Measurements from ENCODE around the gene CARMIL1. TPM values are rescaled to one million over a fixed set of nuclear protein-coding genes. Genes with fewer than 3 reads are reported as not detected.

CARMIL1 gene
- total RNA-seq, 1 experiment from 2014 or later = 25.2 TPM

DNA sequence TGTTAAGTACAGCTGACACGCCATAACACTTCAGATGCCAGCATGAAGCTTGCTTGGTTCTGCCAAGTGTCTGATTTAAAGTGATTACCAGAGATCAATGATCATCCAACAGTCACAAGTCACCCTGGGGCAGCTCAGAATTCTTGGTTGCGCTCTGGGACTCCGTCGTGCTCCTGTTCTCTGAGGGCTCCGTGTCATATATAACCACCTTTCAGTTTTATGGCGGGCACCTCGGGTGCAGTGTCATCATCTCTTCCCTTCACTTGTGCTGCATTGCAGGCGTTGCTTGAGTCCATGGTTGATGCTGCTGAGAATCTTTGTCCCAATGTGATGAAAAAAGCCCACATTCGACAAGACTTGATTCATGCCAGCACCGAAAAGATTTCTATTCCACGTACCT is 271.5 kb downstream of the CARMIL1 start:
- H3K36me3 Mint-ChIP-seq (ENCODE audit: insufficient read depth, unreplicated experiment) = peaks cover 8% of the 10 kb centered on the region
- no TSS peak for BruUV-seq (replicated peaks)
- ChIA-PET POLR2A (no interaction called here), CTCF (interaction anchor here (0.6 to 1.5 kb wide), 3 partner anchors 9 to 250 kb away, joined by 3 to 5 read pairs (median 3); no protein-coding TSS in a partner anchor)
- intact Hi-C loops (cut with micrococcal nuclease) = no loop called here
- no peaks in the 10 kb centered on the region for H3K9me3 Mint-ChIP-seq (ENCODE audit: unreplicated experiment)
- TF ChIP-seq, protein P1, sequence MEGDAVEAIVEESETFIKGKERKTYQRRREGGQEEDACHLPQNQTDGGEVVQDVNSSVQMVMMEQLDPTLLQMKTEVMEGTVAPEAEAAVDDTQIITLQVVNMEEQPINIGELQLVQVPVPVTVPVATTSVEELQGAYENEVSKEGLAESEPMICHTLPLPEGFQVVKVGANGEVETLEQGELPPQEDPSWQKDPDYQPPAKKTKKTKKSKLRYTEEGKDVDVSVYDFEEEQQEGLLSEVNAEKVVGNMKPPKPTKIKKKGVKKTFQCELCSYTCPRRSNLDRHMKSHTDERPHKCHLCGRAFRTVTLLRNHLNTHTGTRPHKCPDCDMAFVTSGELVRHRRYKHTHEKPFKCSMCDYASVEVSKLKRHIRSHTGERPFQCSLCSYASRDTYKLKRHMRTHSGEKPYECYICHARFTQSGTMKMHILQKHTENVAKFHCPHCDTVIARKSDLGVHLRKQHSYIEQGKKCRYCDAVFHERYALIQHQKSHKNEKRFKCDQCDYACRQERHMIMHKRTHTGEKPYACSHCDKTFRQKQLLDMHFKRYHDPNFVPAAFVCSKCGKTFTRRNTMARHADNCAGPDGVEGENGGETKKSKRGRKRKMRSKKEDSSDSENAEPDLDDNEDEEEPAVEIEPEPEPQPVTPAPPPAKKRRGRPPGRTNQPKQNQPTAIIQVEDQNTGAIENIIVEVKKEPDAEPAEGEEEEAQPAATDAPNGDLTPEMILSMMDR (IDR thresholded peaks at IDR 0.05; ENCODE audit: unreplicated experiment) = no peak
- no peak overlapping the region for H3K4me3 Mint-ChIP-seq (ENCODE audit: unreplicated experiment)
- no peak for DNase-seq (ENCODE audit: unreplicated experiment)
- no peaks in the 10 kb centered on the region for H3K27me3 Mint-ChIP-seq (ENCODE audit: insufficient read depth, unreplicated experiment)
- no peak overlapping the region for H3K27ac Mint-ChIP-seq (ENCODE audit: low read depth, unreplicated experiment)
- no peaks in the 10 kb centered on the region for H3K4me1 Mint-ChIP-seq (ENCODE audit: insufficient read depth, unreplicated experiment)

DNA sequence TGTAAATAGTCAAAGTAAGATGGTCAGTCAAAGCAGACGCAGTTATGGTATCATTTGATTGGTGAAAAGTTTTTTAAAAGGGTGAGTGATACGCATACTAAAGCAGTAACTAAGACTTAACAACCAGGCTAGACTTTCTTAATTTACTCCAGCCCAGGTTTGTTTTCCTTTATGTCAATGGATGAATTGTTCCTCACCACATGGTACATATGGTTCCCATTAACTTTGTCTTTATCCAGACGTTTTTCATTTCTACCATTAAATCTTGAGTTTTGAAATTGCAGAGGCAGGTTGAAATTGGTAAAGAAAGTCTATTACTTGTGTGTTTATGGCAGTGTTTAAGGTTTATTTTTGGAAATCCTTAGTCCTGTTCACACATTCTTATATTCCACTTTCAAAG is 274.3 kb downstream of the CARMIL1 start:
- no peak overlapping the region for H3K4me3 Mint-ChIP-seq (ENCODE audit: unreplicated experiment)
- no TSS peak for BruUV-seq (replicated peaks)
- H3K4me1 Mint-ChIP-seq (ENCODE audit: insufficient read depth, unreplicated experiment) = peaks cover 5% of the 10 kb centered on the region
- H3K27me3 Mint-ChIP-seq (ENCODE audit: insufficient read depth, unreplicated experiment) = no peaks in the 10 kb centered on the region
- no peak overlapping the region for H3K27ac Mint-ChIP-seq (ENCODE audit: low read depth, unreplicated experiment)
- TF ChIP-seq, protein P1 (IDR thresholded peaks at IDR 0.05; ENCODE audit: unreplicated experiment) = no peak
- no peaks in the 10 kb centered on the region for H3K9me3 Mint-ChIP-seq (ENCODE audit: unreplicated experiment)
- intact Hi-C loops (cut with micrococcal nuclease) = no loop called here
- no peak for DNase-seq (ENCODE audit: unreplicated experiment)
- H3K36me3 Mint-ChIP-seq (ENCODE audit: insufficient read depth, unreplicated experiment) = peaks cover 6% of the 10 kb centered on the region
- POLR2A ChIA-PET = interaction anchor here (0.6 to 0.7 kb wide), 2 partner anchors 292 to 358 kb away, joined by 3 read pairs; no protein-coding TSS in a partner anchor
- CTCF ChIA-PET = no interaction called here

DNA sequence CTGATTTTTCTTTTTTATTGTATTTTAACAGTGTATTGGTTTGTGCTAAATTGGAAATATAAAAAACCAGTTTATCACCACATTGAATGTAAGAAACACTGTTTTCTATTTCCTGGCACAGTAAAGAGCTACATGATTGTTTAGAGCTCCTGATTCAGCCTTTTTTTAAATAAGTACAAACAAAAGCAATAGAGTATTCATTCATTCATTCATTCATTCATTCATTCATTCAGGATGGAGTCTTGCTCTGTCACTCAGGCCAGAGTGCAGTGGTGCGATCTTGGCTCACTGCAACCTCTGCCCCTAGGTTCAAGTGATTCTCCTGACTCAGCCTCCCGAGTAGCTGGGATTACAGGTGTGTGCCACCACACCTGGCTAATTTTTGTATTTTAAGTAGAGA is 276.0 kb downstream of the CARMIL1 start:
- ChIA-PET CTCF (interaction anchor here (0.6 to 4.5 kb wide), 7 partner anchors 10 to 332 kb away, joined by 3 to 38 read pairs (median 6); no protein-coding TSS in a partner anchor), POLR2A (interaction anchor here (1.1 to 1.9 kb wide), 3 partner anchors 65 to 332 kb away, joined by 3 to 10 read pairs (median 6); partner anchors contain the start of gene CARMIL1)
- Mint-ChIP-seq H3K4me1 (ENCODE audit: insufficient read depth, unreplicated experiment) (peaks cover 5% of the 10 kb centered on the region), H3K4me3 (ENCODE audit: unreplicated experiment) (no peak overlapping the region), H3K9me3 (ENCODE audit: unreplicated experiment) (no peaks in the 10 kb centered on the region), H3K27ac (ENCODE audit: low read depth, unreplicated experiment) (no peak overlapping the region), H3K36me3 (ENCODE audit: insufficient read depth, unreplicated experiment) (peaks cover 10% of the 10 kb centered on the region), H3K27me3 (ENCODE audit: insufficient read depth, unreplicated experiment) (no peaks in the 10 kb centered on the region)
- TF ChIP-seq, protein P1 (IDR thresholded peaks at IDR 0.05; ENCODE audit: unreplicated experiment) = no peak
- intact Hi-C loops (cut with micrococcal nuclease) = loop anchor here (5.0 kb wide), 1 partner anchor 63 kb away; no protein-coding TSS in a partner anchor
- no peak for DNase-seq (ENCODE audit: unreplicated experiment)
- BruUV-seq (replicated peaks) = no TSS peak

DNA sequence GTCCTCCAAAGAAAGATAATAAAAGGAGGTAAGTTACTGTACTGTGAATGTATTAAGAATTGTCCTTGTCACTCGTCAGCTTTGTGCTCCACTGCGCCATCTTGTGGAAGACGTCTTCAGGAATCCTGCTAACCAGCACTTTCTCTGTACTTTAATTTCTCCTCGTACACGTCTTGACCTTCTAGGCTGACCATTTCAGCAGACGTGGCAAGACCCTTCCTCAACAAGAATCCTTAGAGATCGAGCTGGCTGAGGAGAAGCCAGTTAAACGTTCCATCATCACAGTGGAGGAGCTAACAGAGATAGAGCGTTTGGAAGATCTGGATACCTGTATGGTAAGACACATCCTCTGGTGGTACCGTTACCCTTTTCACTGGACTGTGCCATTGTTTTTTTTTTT is 277.3 kb downstream of the CARMIL1 start:
- H3K4me1 Mint-ChIP-seq (ENCODE audit: insufficient read depth, unreplicated experiment) = peaks cover 5% of the 10 kb centered on the region
- CTCF ChIA-PET = interaction anchor here (0.6 to 4.5 kb wide), 33 partner anchors 9 to 429 kb away, joined by 3 to 38 read pairs (median 4); no protein-coding TSS in a partner anchor
- TF ChIP-seq, protein P1 (IDR thresholded peaks at IDR 0.05; ENCODE audit: unreplicated experiment) = peak; percentile 69
- POLR2A ChIA-PET = interaction anchor here (0.6 to 1.9 kb wide), 4 partner anchors 278 to 847 kb away, joined by 3 to 10 read pairs (median 5); partner anchors contain the start of gene CARMIL1
- no TSS peak for BruUV-seq (replicated peaks)
- no peak overlapping the region for H3K4me3 Mint-ChIP-seq (ENCODE audit: unreplicated experiment)
- peaks cover 10% of the 10 kb centered on the region for H3K36me3 Mint-ChIP-seq (ENCODE audit: insufficient read depth, unreplicated experiment)
- intact Hi-C loops (cut with micrococcal nuclease) = loop anchor here (1.0 to 5.0 kb wide), 4 partner anchors 64 to 333 kb away; no protein-coding TSS in a partner anchor
- H3K9me3 Mint-ChIP-seq (ENCODE audit: unreplicated experiment) = no peaks in the 10 kb centered on the region
- DNase-seq (ENCODE audit: unreplicated experiment) = peak; percentile 83
- no peaks in the 10 kb centered on the region for H3K27me3 Mint-ChIP-seq (ENCODE audit: insufficient read depth, unreplicated experiment)
- H3K27ac Mint-ChIP-seq (ENCODE audit: low read depth, unreplicated experiment) = no peak overlapping the region
